Liver (tissue), 9 donors: ENCODE measurements around the gene BICDL2. TPM values are rescaled to one million over a fixed set of nuclear protein-coding genes. Genes with fewer than 3 reads are reported as not detected.

Experiments
- DNase-seq: peaks from one replicate; pipeline ENCODE4 v3.0.0-alpha.2; 2017; ENCODE audit warnings: low spot score
- H3K27ac ChIP-seq, 2 donors: one replicate each; pipeline ENCODE4 v1.7.0; 2013; ENCODE audit warnings: inconsistent platforms in 2 of 2, low read length in 2 of 2, control low read depth in 1 of 2, low read depth in 1 of 2, mild to moderate bottlenecking in 1 of 2
- H3K27me3 ChIP-seq, 4 donors: one replicate each; pipeline versions ENCODE4 v1.6.1 to v1.7.0; 2013; ENCODE audit warnings: low read length in 3 of 4, inconsistent platforms in 1 of 4, mild to moderate bottlenecking in 1 of 4, moderate library complexity in 1 of 4; ENCODE audit not compliant: control insufficient read depth in 4 of 4, insufficient read depth in 4 of 4
- H3K36me3 ChIP-seq, 4 donors: one replicate each; pipeline versions ENCODE4 v1.6.1 to v1.7.0; 2013; ENCODE audit warnings: low read length in 3 of 4, mild to moderate bottlenecking in 3 of 4, low read depth in 1 of 4, moderate library complexity in 1 of 4; ENCODE audit not compliant: control insufficient read depth in 4 of 4, insufficient read depth in 3 of 4
- H3K4me1 ChIP-seq, 4 donors: one replicate each; pipeline versions ENCODE4 v1.6.1 to v1.7.0; 2013; ENCODE audit warnings: low read length in 3 of 4, mild to moderate bottlenecking in 3 of 4, moderate library complexity in 1 of 4; ENCODE audit not compliant: control insufficient read depth in 4 of 4, insufficient read depth in 4 of 4
- H3K4me3 ChIP-seq, 3 donors: one replicate each; pipeline versions ENCODE4 v1.6.1 to v1.7.0; 2013; ENCODE audit warnings: low read length in 3 of 3, control low read depth in 1 of 3, low read depth in 1 of 3, mild to moderate bottlenecking in 1 of 3
- H3K9ac ChIP-seq, 2 donors: one replicate each; pipeline ENCODE4 v1.7.0; 2013; ENCODE audit warnings: low read length in 2 of 2, mild to moderate bottlenecking in 2 of 2, moderate library complexity in 2 of 2, control low read depth in 1 of 2, low read depth in 1 of 2
- H3K9me3 ChIP-seq, 4 donors: one replicate each; pipeline versions ENCODE4 v1.6.1 to v1.7.0; 2013; ENCODE audit warnings: low read length in 3 of 4; ENCODE audit not compliant: control insufficient read depth in 4 of 4
- ATF3 ChIP-seq: IDR thresholded peaks from 2 replicates; pipeline ENCODE4 v1.6.1; 2016; ENCODE audit warnings: antibody characterized with exemption
- EGR1 ChIP-seq, 2 donors: IDR thresholded peaks; 2 replicates each; pipeline ENCODE4 v1.6.1; 2016 to 2018; ENCODE audit warnings: antibody characterized with exemption in 2 of 2, low read depth in 2 of 2
- FOXA1 ChIP-seq: IDR thresholded peaks from 2 replicates; pipeline ENCODE4 v1.6.1; 2016; ENCODE audit warnings: antibody characterized with exemption
- FOXA2 ChIP-seq: IDR thresholded peaks from 2 replicates; pipeline ENCODE4 v1.6.1; 2016; ENCODE audit warnings: antibody characterized with exemption
- GABPA ChIP-seq, 2 donors: IDR thresholded peaks in 1 of 2; conservative IDR thresholded peaks in 1 of 2; 2 replicates each; pipeline ENCODE4 v1.6.1; 2016; ENCODE audit warnings: antibody characterized with exemption in 2 of 2, mild to moderate bottlenecking in 1 of 2, moderate library complexity in 1 of 2
- HNF4A ChIP-seq, 2 donors: conservative IDR thresholded peaks; 2 replicates each; pipeline ENCODE4 v1.6.1; 2016; ENCODE audit warnings: antibody characterized with exemption in 2 of 2, mild to moderate bottlenecking in 2 of 2
- HNF4G ChIP-seq: IDR thresholded peaks from 2 replicates; pipeline ENCODE4 v1.6.1; 2016; ENCODE audit warnings: antibody characterized with exemption
- JUND ChIP-seq, 2 donors: IDR thresholded peaks; 2 replicates each; pipeline ENCODE4 v1.6.1; 2016; ENCODE audit warnings: antibody characterized with exemption in 2 of 2
- MAX ChIP-seq: IDR thresholded peaks from 2 replicates; pipeline ENCODE4 v1.6.1; 2016; ENCODE audit warnings: antibody characterized with exemption
- NR2F2 ChIP-seq: IDR thresholded peaks from 2 replicates; pipeline ENCODE4 v1.6.1; 2016; ENCODE audit warnings: antibody characterized with exemption
- RAD21 ChIP-seq, 2 donors: IDR thresholded peaks; 2 replicates each; pipeline ENCODE4 v1.6.1; 2016; ENCODE audit warnings: antibody characterized with exemption in 2 of 2, mild to moderate bottlenecking in 2 of 2
- REST ChIP-seq: IDR thresholded peaks from 2 replicates; pipeline ENCODE4 v1.6.1; 2016; ENCODE audit warnings: antibody characterized with exemption, mild to moderate bottlenecking
- RXRA ChIP-seq, 2 donors: IDR thresholded peaks; 2 replicates each; pipeline ENCODE4 v1.6.1; 2017 to 2018; ENCODE audit warnings: antibody characterized with exemption in 2 of 2, mild to moderate bottlenecking in 1 of 2
- SP1 ChIP-seq: IDR thresholded peaks from 2 replicates; pipeline ENCODE4 v1.6.1; 2018; ENCODE audit warnings: antibody characterized with exemption, mild to moderate bottlenecking
- TAF1 ChIP-seq: conservative IDR thresholded peaks from 2 replicates; pipeline ENCODE4 v1.6.1; 2016; ENCODE audit warnings: antibody characterized with exemption, mild to moderate bottlenecking
- YY1 ChIP-seq: IDR thresholded peaks from 2 replicates; pipeline ENCODE4 v1.6.1; 2016; ENCODE audit warnings: antibody characterized with exemption, mild to moderate bottlenecking
- ZBTB33 ChIP-seq: IDR thresholded peaks from 2 replicates; pipeline ENCODE4 v1.6.1; 2016; ENCODE audit warnings: antibody characterized with exemption
- WGBS: extraction: QIAGEN DNeasy Blood & Tissue Kit; methylation state at CpG from one replicate; pipeline ENCODE4 v1.1.7; 2013; 5-methylcytosine and 5-hydroxymethylcytosine counted together
- polyA plus RNA-seq, 2 donors: library from polyadenylated mRNA; stranded (reverse) in 1 of 2; unstranded in 1 of 2; fragments of 200-250 nt in 1 of 2; fragments of >200 nt in 1 of 2; fragmentation: Nextera tagmentation in 1 of 2; extraction: Ambion mirVana in 1 of 2; gene quantifications; one replicate each; pipeline versions ENCODE4 v1.2.1 to v1.2.3, GENCODE V29; 2013 to 2015
- total RNA-seq, 2 donors: library from RNA; depleted of rRNA; stranded (reverse); fragments of >200 nt; gene quantifications; one replicate each; pipeline ENCODE4 v1.2.3, GENCODE V29; 2014
- donor health status: healthy.
- donor health status: healthy.
- donor health status: healthy.
- donor health status: healthy.
- donor health status: healthy.

BICDL2 gene
- total and polyA plus RNA-seq, 4 donors: 0.15 to 0.59 (median 0.33) TPM; not detected in 1

GRCh38 chr16:3032624-3033023 is 4.1 kb downstream of the BICDL2 start:
- Histone ChIP-seq H3K27me3 (peaks cover 0 to 7% (median 5%) of the 10 kb centered on the region in 4 donors), H3K9ac (no peak overlapping the region), H3K4me1 (peaks cover 0 to 23% (median 6%) of the 10 kb centered on the region in 4 donors), H3K27ac (no peak overlapping the region), H3K36me3 (no peaks in the 10 kb centered on the region), H3K9me3 (no peaks in the 10 kb centered on the region), H3K4me3 (no peak overlapping the region)
- DNase-seq: no peak
- no peak for TF ChIP-seq HNF4G
- TF ChIP-seq NR2F2: no peak
- no peak for TF ChIP-seq ZBTB33
- no peak for TF ChIP-seq ATF3
- no peak for TF ChIP-seq RAD21 (IDR thresholded peaks at IDR 0.05)
- no peak for TF ChIP-seq JUND (IDR thresholded peaks at IDR 0.05)
- no peak for TF ChIP-seq REST
- no peak for TF ChIP-seq GABPA (IDR thresholded peaks at IDR 0.05 in 1 of 2, conservative IDR thresholded peaks at IDR 0.05 in 1 of 2)
- no peak for TF ChIP-seq YY1
- TF ChIP-seq FOXA1: no peak
- no peak for TF ChIP-seq EGR1 (IDR thresholded peaks at IDR 0.05; ENCODE audit: low read depth in 2 of 2)
- TF ChIP-seq SP1: no peak
- no peak for TF ChIP-seq TAF1
- TF ChIP-seq FOXA2: no peak
- no peak for TF ChIP-seq RXRA (IDR thresholded peaks at IDR 0.05)
- TF ChIP-seq MAX: no peak
- no peak for TF ChIP-seq HNF4A (conservative IDR thresholded peaks at IDR 0.05)
- 38% methylated on average over 7 of the region's 7 CpGs for WGBS

GRCh38 chr16:3030222-3031212 is 6.2 kb downstream of the BICDL2 start:
- TF ChIP-seq SP1: no peak
- TF ChIP-seq ATF3: no peak
- no peak for TF ChIP-seq FOXA2
- TF ChIP-seq JUND (IDR thresholded peaks at IDR 0.05): no peak
- no peak overlapping the region for H3K4me3 ChIP-seq
- no peak overlapping the region for H3K9ac ChIP-seq
- H3K9me3 ChIP-seq: no peaks in the 10 kb centered on the region
- H3K27me3 ChIP-seq: peaks cover 0 to 5% (median 2%) of the 10 kb centered on the region in 4 donors
- H3K27ac ChIP-seq: no peak overlapping the region
- 83% methylated on average over 33 of the region's 33 CpGs for WGBS
- H3K36me3 ChIP-seq: peaks cover 0 to 14% (median 3%) of the 10 kb centered on the region in 4 donors
- H3K4me1 ChIP-seq: peaks cover 0 to 21% (median 6%) of the 10 kb centered on the region in 4 donors
- DNase-seq: no peak
